Naive thymus-derived CD8-positive, alpha-beta T cell (primary cell): ENCODE data around the gene ZNF440. TPM values are rescaled to one million over a fixed set of nuclear protein-coding genes. Genes with fewer than 3 reads are reported as not detected.
A peak's percentile ranks its signal among the peaks of the same experiment; 100 is the strongest.
"Not testable (repeated sequence)": the region's sequence is repeated elsewhere in the genome, so short reads cannot be mapped to it uniquely, and the experiment has no call there.

Experiments
- ATAC-seq, 2 donors: fragments of 150-1000 bp; cut with Tn5 transposase in 1 of 2; sonication (Bioruptor Pico), chemical (Tn5 transposase) in 1 of 2; 1 replicate in 1 of 2; 2 replicates in 1 of 2; pipeline ENCODE4 v1.10.0; 2021; ENCODE audit warnings: mild to moderate bottlenecking in 2 of 2, moderate library complexity in 2 of 2
- POLR2A ChIA-PET: fragments of 350-600 bp; sonication (Branson Sonifier 250); formaldehyde crosslinking; loops from one replicate; lab custom pipeline; 2021; ENCODE audit warnings: antibody characterized with exemption; lab: Charles Lee
- DNase-seq, 10 donors: peaks; one replicate each; pipeline versions ENCODE4 v3.0.0 to v3.0.0-alpha.2; 2020 to 2022
- H3K27ac Mint-ChIP-seq, 10 donors: one replicate each; pipeline ENCODE4 v1.8.0; 2020 to 2022; ENCODE audit warnings: mild to moderate bottlenecking in 10 of 10, mixed read lengths in 10 of 10, moderate library complexity in 4 of 10, inconsistent platforms in 1 of 10
- H3K27me3 Mint-ChIP-seq, 5 donors: one replicate each; pipeline ENCODE4 v1.8.0; 2021 to 2022; ENCODE audit warnings: mixed read lengths in 5 of 5
- H3K36me3 Mint-ChIP-seq, 3 donors: one replicate each; pipeline ENCODE4 v1.8.0; 2020 to 2022; ENCODE audit warnings: mixed read lengths in 3 of 3, mild to moderate bottlenecking in 2 of 3, inconsistent platforms in 1 of 3
- H3K4me1 Mint-ChIP-seq, 4 donors: one replicate each; pipeline ENCODE4 v1.8.0; 2021 to 2022; ENCODE audit warnings: mixed read lengths in 4 of 4
- H3K4me3 Mint-ChIP-seq, 10 donors: one replicate each; pipeline ENCODE4 v1.8.0; 2020 to 2022; ENCODE audit warnings: mild to moderate bottlenecking in 10 of 10, mixed read lengths in 10 of 10, moderate library complexity in 6 of 10, inconsistent platforms in 1 of 10
- H3K9me3 Mint-ChIP-seq, 9 donors: one replicate each; pipeline ENCODE4 v1.8.0; 2020 to 2022; ENCODE audit warnings: mixed read lengths in 9 of 9, mild to moderate bottlenecking in 3 of 9, inconsistent platforms in 1 of 9, moderate library complexity in 1 of 9
- polyA plus RNA-seq, 3 donors: library from polyadenylated mRNA; unstranded; fragments of 300-500 nt; fragmentation: Illumina TruSeq; gene quantifications; one replicate each; pipeline ENCODE4 v1.2.3, GENCODE V29; 2021
- total RNA-seq, 8 experiments: library from RNA in 2 of 8; stranded (reverse) in 2 of 8; gene quantifications; one replicate each; pipeline ENCODE4 v1.2.3 and lab custom pipeline; 2021 to 2026

Gene ZNF440
- total and polyA plus RNA-seq, 5 experiments from 2014 or later = 1.5 to 24.0 (median 3.9) TPM

DNA sequence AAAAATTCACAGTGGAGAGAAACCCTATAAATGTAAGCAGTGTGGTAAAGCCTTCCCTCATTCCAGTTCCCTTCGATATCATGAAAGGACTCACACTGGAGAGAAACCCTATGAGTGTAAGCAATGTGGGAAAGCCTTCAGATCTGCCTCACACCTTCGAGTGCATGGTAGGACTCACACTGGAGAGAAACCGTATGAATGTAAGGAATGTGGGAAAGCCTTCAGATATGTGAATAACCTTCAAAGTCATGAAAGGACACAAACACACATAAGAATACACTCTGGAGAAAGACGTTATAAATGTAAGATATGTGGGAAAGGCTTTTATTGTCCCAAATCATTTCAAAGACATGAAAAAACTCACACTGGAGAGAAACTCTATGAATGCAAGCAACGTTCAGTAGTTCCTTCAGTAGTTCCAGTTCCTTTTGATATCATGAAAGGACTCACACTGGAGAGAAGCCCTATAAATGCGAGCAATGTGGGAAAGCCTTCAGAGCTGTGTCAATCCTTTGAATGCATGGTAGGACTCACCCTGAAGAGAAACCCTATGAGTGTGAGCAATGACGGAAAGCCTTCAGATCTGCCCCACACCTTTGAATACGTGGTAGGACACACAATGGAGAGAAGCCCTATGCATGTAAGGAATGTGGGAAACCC, 18.3 kb downstream of the ZNF440 start:
- Mint-ChIP-seq H3K27ac (no peak overlapping the region), H3K4me1 (no peaks in the 10 kb centered on the region), H3K4me3 (no peak overlapping the region), H3K27me3 (no peaks in the 10 kb centered on the region), H3K9me3 (peaks cover 9 to 97% (median 34%) of the 10 kb centered on the region in 9 donors), H3K36me3 (peaks cover 60 to 82% (median 61%) of the 10 kb centered on the region in 3 donors)
- no peak for DNase-seq
- ATAC-seq = no peak
- POLR2A ChIA-PET = no interaction called here

DNA sequence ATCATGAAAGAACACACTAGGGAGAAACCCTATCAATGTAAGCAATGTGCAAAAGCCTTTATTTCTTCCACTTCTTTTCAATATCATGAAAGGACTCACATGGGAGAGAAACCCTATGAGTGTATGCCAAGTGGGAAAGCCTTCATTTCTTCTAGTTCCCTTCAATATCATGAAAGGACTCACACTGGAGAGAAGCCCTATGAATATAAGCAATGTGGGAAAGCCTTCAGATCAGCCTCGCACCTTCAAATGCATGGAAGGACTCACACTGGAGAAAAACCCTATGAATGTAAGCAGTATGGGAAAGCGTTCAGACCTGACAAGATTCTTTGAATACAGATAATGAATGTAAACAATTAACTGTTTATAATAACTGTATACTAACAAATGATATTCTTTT, 19.5 kb downstream of the ZNF440 start:
- no peaks in the 10 kb centered on the region for H3K27me3 Mint-ChIP-seq
- DNase-seq (no peak), ATAC-seq (no peak)
- no peaks in the 10 kb centered on the region for H3K4me1 Mint-ChIP-seq
- POLR2A ChIA-PET = interaction anchor here (0.6 kb wide), 1 partner anchor 337 kb away, joined by 3 read pairs; no protein-coding TSS in a partner anchor
- H3K9me3 Mint-ChIP-seq = peaks cover 9 to 95% (median 28%) of the 10 kb centered on the region in 9 donors
- H3K4me3 Mint-ChIP-seq = no peak overlapping the region
- H3K27ac Mint-ChIP-seq = no peak overlapping the region
- H3K36me3 Mint-ChIP-seq = peaks cover 50 to 71% (median 51%) of the 10 kb centered on the region in 3 donors

GRCh38 chr19:11835626-11836066, 21.6 kb downstream of the ZNF440 start:
- H3K27me3 Mint-ChIP-seq, DNase-seq, ATAC-seq, H3K27ac Mint-ChIP-seq, H3K4me1 Mint-ChIP-seq: not testable (repeated sequence)
- Mint-ChIP-seq H3K4me3 (peak overlapping the region in 1 of 10 donors; percentile 20), H3K9me3 (peaks cover 0 to 91% (median 26%) of the 10 kb centered on the region in 9 donors), H3K36me3 (peaks cover 30 to 56% (median 40%) of the 10 kb centered on the region in 3 donors)
- POLR2A ChIA-PET = interaction anchor here (0.7 kb wide), 1 partner anchor 744 kb away, joined by 4 read pairs; no protein-coding TSS in a partner anchor

GRCh38 chr19:11843722-11844121, 29.6 kb downstream of the ZNF440 start:
- H3K36me3 Mint-ChIP-seq = peaks cover 0 to 9% (median 0%) of the 10 kb centered on the region in 3 donors
- H3K27ac Mint-ChIP-seq = no peak overlapping the region
- H3K27me3 Mint-ChIP-seq = no peaks in the 10 kb centered on the region
- peaks cover 4 to 11% (median 7%) of the 10 kb centered on the region in 4 donors for H3K4me1 Mint-ChIP-seq
- ATAC-seq = no peak
- DNase-seq = no peak
- POLR2A ChIA-PET = no interaction called here
- no peak overlapping the region for H3K4me3 Mint-ChIP-seq
- H3K9me3 Mint-ChIP-seq = peaks cover 0 to 35% (median 13%) of the 10 kb centered on the region in 9 donors

- peak overlapping the region in 8 of 10 donors; percentile 36 to 96 (median 88) for H3K4me3 Mint-ChIP-seq
- POLR2A ChIA-PET, ATAC-seq, DNase-seq, H3K27me3 Mint-ChIP-seq: not testable (repeated sequence)
- peaks cover 0 to 12% (median 4%) of the 10 kb centered on the region in 9 donors for H3K9me3 Mint-ChIP-seq
- H3K36me3 Mint-ChIP-seq = peaks cover 0 to 22% (median 20%) of the 10 kb centered on the region in 3 donors
- peaks cover 12 to 37% (median 23%) of the 10 kb centered on the region in 4 donors for H3K4me1 Mint-ChIP-seq
- H3K27ac Mint-ChIP-seq = peak overlapping the region in 5 of 10 donors; percentile 42 to 97 (median 95)
These were observed 33.5 kb downstream of the ZNF440 start for GRCh38 chr19:11847615-11848014.

GRCh38 chr19:11848200-11848593, 34.1 kb downstream of the ZNF440 start:
- no peak for ATAC-seq
- Mint-ChIP-seq H3K27ac (peak overlapping the region; percentile 76 to 97 (median 94)), H3K36me3 (peaks cover 0 to 24% (median 20%) of the 10 kb centered on the region in 3 donors), H3K27me3 (no peaks in the 10 kb centered on the region), H3K9me3 (peaks cover 0 to 15% (median 2%) of the 10 kb centered on the region in 9 donors), H3K4me3 (peak overlapping the region; percentile 84 to 96 (median 93)), H3K4me1 (peaks cover 12 to 37% (median 23%) of the 10 kb centered on the region in 4 donors)
- no peak for DNase-seq
- POLR2A ChIA-PET = interaction anchor here (0.7 to 1.3 kb wide), 7 partner anchors 35 to 485 kb away, joined by 3 to 7 read pairs (median 4); partner anchors contain the start of genes ZNF440, ZNF441, ZNF491 and ZNF563

DNA sequence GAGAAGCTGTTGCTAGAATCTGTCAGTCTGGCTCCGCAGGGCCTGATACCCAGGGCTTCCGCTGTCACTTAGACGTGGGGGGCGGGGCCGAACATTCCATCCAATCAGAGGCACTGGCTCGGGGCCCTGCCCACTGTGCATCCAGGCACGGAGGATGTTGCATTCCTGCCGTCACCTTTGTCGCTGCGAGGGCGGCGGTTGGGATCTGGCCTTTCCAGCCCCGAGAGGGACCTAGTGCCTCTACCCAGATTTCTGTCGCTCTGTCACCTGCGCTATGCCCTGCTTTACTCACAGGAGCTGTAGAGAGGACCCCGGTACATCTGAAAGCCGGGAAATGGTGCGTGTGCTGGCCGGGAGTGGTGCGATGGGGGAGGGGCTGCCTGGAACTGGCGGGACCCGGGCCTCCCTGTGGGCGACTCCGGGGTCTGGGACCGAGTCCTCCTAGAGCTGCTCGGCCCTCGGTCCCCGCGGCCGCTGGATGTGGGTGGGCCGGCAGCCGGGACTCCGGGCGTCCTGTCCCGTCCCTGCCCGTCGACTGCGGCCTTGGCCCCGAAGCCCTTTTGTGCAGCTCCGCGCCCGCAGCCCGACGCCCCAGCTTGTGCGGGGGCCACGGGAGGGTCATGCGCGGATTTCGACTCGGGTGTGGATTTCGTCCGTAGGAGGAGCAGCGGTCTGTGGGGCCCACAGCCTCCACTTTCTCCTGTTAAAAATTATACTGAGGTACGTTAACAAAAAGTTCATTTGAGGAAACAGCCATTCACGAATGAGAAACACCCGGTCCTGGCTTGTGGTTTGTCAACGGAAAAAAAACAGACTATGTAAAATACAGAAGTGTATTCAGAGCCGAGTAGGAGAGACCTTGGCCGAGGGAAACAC, 34.8 kb downstream of the ZNF440 start, which contains the start of gene ZNF439:
Gene ZNF439, plus strand, starts transcription at position 133 of the 876 bp plus-strand sequence. Its CDS starts 142 bp downstream, at position 275.
- H3K4me3 Mint-ChIP-seq = peak within 1 kb of the TSS; percentile 84 to 96 (median 93)
- peaks cover 0 to 30% (median 20%) of the 10 kb centered on the region in 3 donors for H3K36me3 Mint-ChIP-seq

DNA sequence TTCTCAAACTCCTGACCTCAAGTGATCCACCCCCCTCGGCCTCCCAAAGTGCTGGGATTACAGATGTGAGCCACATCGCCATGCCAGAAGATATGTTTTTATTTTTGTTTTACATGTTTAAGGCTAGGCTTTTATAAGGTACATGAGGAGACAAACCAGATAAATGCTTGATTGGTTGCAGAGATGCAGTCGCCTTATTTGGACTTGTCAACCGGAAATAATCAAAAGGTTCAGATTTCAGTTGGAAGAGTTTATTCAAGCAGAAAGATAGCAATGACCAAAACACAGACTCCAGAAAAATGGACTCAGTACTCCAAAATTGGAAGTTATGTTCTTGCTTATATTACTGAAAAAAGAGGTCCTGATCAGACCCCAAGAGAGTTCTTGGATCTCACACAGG, 36.2 kb downstream of the ZNF440 start:
- POLR2A ChIA-PET, DNase-seq, ATAC-seq, H3K27me3 Mint-ChIP-seq: not testable (repeated sequence)
- Mint-ChIP-seq H3K27ac (peak overlapping the region in 1 of 10 donors; percentile 49), H3K9me3 (peaks cover 0 to 30% (median 6%) of the 10 kb centered on the region in 9 donors), H3K36me3 (peaks cover 5 to 40% (median 28%) of the 10 kb centered on the region in 3 donors), H3K4me3 (peak overlapping the region in 7 of 10 donors; percentile 84 to 96 (median 92)), H3K4me1 (peaks cover 12 to 37% (median 23%) of the 10 kb centered on the region in 4 donors)

More for the DNA sequence above, 34.8 kb downstream of the ZNF440 start, which contains the start of gene ZNF439:
- POLR2A ChIA-PET = interaction anchor here (0.7 to 1.3 kb wide), 8 partner anchors 24 to 485 kb away, joined by 3 to 7 read pairs (median 4); partner anchors contain the start of genes ZNF440, ZNF441, ZNF491 and ZNF563
- ATAC-seq (peak; percentile 99 to 100), DNase-seq (peak; percentile 83 to 96 (median 89))
- Mint-ChIP-seq H3K27ac (peak within 1 kb of the TSS; percentile 76 to 97 (median 94)), H3K4me1 (peaks cover 12 to 37% (median 23%) of the 10 kb centered on the region in 4 donors), H3K9me3 (peaks cover 0 to 18% (median 0%) of the 10 kb centered on the region in 9 donors), H3K27me3 (no peaks in the 10 kb centered on the region)

- H3K36me3 Mint-ChIP-seq = peaks cover 33 to 68% (median 40%) of the 10 kb centered on the region in 3 donors
- H3K27ac Mint-ChIP-seq = no peak overlapping the region
- POLR2A ChIA-PET = interaction anchor here (0.6 kb wide), 1 partner anchor 502 kb away, joined by 5 read pairs; no protein-coding TSS in a partner anchor
- DNase-seq (no peak), ATAC-seq (no peak)
- H3K4me3 Mint-ChIP-seq = no peak overlapping the region
- H3K9me3 Mint-ChIP-seq = peaks cover 0 to 61% (median 32%) of the 10 kb centered on the region in 9 donors
- peaks cover 10 to 35% (median 18%) of the 10 kb centered on the region in 4 donors for H3K4me1 Mint-ChIP-seq
- no peaks in the 10 kb centered on the region for H3K27me3 Mint-ChIP-seq
These were observed 39.3 kb downstream of the ZNF440 start for GRCh38 chr19:11853358-11853757.

- POLR2A ChIA-PET = no interaction called here
- H3K27me3 Mint-ChIP-seq = no peaks in the 10 kb centered on the region
- DNase-seq = no peak
- no peak for ATAC-seq
- H3K4me1 Mint-ChIP-seq = peaks cover 0 to 5% (median 1%) of the 10 kb centered on the region in 4 donors
- peaks cover 0 to 85% (median 57%) of the 10 kb centered on the region in 9 donors for H3K9me3 Mint-ChIP-seq
- H3K4me3 Mint-ChIP-seq = peak overlapping the region in 1 of 10 donors; percentile 24
- H3K27ac Mint-ChIP-seq = peak overlapping the region in 1 of 10 donors; percentile 25
- H3K36me3 Mint-ChIP-seq = peaks cover 36 to 82% (median 61%) of the 10 kb centered on the region in 3 donors
These were observed 42.6 kb downstream of the ZNF440 start for GRCh38 chr19:11856596-11857250.

DNA sequence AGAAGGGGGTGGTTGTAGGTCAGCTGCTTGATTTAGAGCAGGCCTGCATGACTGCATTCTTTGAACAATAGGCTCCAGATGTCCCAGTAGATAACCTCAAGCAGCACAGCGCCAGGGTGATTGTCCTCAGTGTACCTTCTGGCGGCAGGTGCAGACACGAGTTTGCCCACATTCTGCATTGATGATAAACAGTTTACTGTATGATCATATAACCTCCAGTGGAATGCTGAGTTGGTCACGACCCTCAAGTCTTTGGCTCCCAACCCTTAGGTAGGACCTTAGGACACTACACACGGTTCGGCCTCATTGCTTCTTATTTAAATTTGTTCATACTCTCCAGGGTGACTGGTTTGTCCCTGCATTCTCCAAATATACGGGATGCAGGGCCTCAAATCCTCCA, 46.6 kb downstream of the ZNF440 start:
- H3K36me3 Mint-ChIP-seq = peaks cover 40 to 91% (median 85%) of the 10 kb centered on the region in 3 donors
- H3K27ac Mint-ChIP-seq = no peak overlapping the region
- no peaks in the 10 kb centered on the region for H3K27me3 Mint-ChIP-seq
- H3K9me3 Mint-ChIP-seq = peaks cover 0 to 99% (median 51%) of the 10 kb centered on the region in 9 donors
- DNase-seq (no peak), ATAC-seq (no peak)
- H3K4me1 Mint-ChIP-seq = peaks cover 0 to 3% (median 1%) of the 10 kb centered on the region in 4 donors
- POLR2A ChIA-PET = no interaction called here
- H3K4me3 Mint-ChIP-seq = no peak overlapping the region
